ENCODE data around the gene ATP2C2.

DNA sequence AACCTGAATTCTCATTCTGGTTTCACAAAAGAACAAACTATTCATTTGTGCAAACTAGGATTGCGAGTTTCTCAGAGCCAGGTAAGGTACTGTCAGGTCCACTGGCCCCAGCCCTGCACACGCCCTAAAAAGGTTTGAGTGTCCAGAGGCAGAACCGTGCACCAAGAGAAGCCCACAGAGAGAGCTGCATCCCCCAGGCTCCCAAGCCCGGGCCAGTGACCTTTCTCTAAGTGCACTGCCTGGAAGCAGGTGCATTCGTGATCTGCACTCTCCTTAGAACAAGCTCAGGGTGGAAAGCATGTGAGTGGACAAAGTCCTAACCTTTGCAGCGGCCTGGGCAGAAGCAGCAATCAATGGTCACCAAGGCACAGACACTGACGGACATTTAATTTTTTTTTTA lies 109.3 kb downstream of the ATP2C2 start:
- TF ChIP-seq POLR2A (IDR thresholded peaks at IDR 0.05) (no peak), EP300 (IDR thresholded peaks at IDR 0.05; ENCODE audit: low read depth) (no peak)
